GM21576 (cell line): ENCODE data around the gene C5orf34.
A peak's percentile ranks its signal among the peaks of the same experiment; 100 is the strongest.
"Not testable (repeated sequence)": the region's sequence is repeated elsewhere in the genome, so short reads cannot be mapped to it uniquely, and the experiment has no call there.

Experiments used
- ATAC-seq: cut with Tn5 transposase; IDR thresholded peaks from one replicate; pipeline ENCODE4 v1.9.1; 2021; ENCODE audit warnings: mild to moderate bottlenecking, moderate library complexity; ENCODE audit not compliant: unreplicated experiment

The C5orf34 gene

GRCh38 chr5:43515678-43516048 is 715 bp upstream of the C5orf34 start:
- ATAC-seq: no peak

GRCh38 chr5:43514471-43514815 is 505 bp downstream of the C5orf34 start:
- peak; percentile 27 for ATAC-seq

- ATAC-seq: no peak
These were observed 923 bp downstream of the C5orf34 start for GRCh38 chr5:43514025-43514424.

GRCh38 chr5:43511062-43511461 is 3.9 kb downstream of the C5orf34 start:
- not testable (repeated sequence) for ATAC-seq

GRCh38 chr5:43498581-43498980 is 16.4 kb downstream of the C5orf34 start:
- ATAC-seq: no peak

GRCh38 chr5:43497311-43498104 is 17.4 kb downstream of the C5orf34 start:
- ATAC-seq: no peak

GRCh38 chr5:43491326-43491725 is 23.6 kb downstream of the C5orf34 start:
- no peak for ATAC-seq

- ATAC-seq: no peak
These were observed 28.6 kb downstream of the C5orf34 start for GRCh38 chr5:43486353-43486752.

- no peak for ATAC-seq
These were observed 29.5 kb downstream of the C5orf34 start for GRCh38 chr5:43485406-43485805.

- peak; percentile 70 for ATAC-seq
These were observed 30.7 kb downstream of the C5orf34 start for GRCh38 chr5:43484106-43484849.

GRCh38 chr5:43483298-43484105 is 31.4 kb downstream of the C5orf34 start, which contains the start of gene TMEM267:
TSS of gene TMEM267 (minus strand) at chr5:43483865. CDS start at chr5:43453969, 29,896 bp downstream.
- ATAC-seq: peak; percentile 88

- ATAC-seq: no peak
These were observed 32.3 kb downstream of the C5orf34 start for GRCh38 chr5:43482490-43483297.

- ATAC-seq: no peak
These were observed 45.1 kb downstream of the C5orf34 start for GRCh38 chr5:43469671-43470391.

GRCh38 chr5:43467100-43467499 is 47.8 kb downstream of the C5orf34 start:
- ATAC-seq: no peak

GRCh38 chr5:43465455-43465854 is 49.5 kb downstream of the C5orf34 start:
- ATAC-seq: not testable (repeated sequence)

- ATAC-seq: no peak
These were observed 53.9 kb downstream of the C5orf34 start for GRCh38 chr5:43461066-43461465.

- no peak for ATAC-seq
These were observed 58.4 kb downstream of the C5orf34 start for GRCh38 chr5:43456556-43456955.

GRCh38 chr5:43441575-43441974 is 73.4 kb downstream of the C5orf34 start:
- not testable (repeated sequence) for ATAC-seq

GRCh38 chr5:43437062-43437660 is 77.8 kb downstream of the C5orf34 start:
- no peak for ATAC-seq
